PC-3 (cell line): Measurements from ENCODE around the gene ZNF771. TPM values are rescaled to one million over a fixed set of nuclear protein-coding genes. Genes with fewer than 3 reads are reported as not detected.

Source experiments
- ATAC-seq: fragments of 200-7000 bp; cut with Tn5 transposase; 2 replicates; pipeline ENCODE4 v1.9.1; 2020; ENCODE audit warnings: mild to moderate bottlenecking, moderate library complexity
- BruUV-seq: library from RNA; stranded (reverse); fragments of 400-500 nt; replicated peaks from 2 replicates; lab custom pipeline; 2021; lab: Mats Ljungman, UMichigan
- CTCF ChIA-PET: fragments of 300-600 bp; sonication (Branson Sonifier 250); formaldehyde crosslinking; loops from one replicate; lab custom pipeline; 2022; ENCODE audit warnings: antibody characterized with exemption; lab: Charles Lee
- POLR2A ChIA-PET: fragments of 300-600 bp; sonication (Branson Sonifier 250); formaldehyde crosslinking; loops from one replicate; lab custom pipeline; 2022; ENCODE audit warnings: antibody characterized with exemption; ENCODE audit not compliant: unreplicated experiment; lab: Charles Lee
- DNase-seq: peaks from one replicate; pipeline ENCODE4 v3.0.0-alpha.2; 2015
- H2AFZ ChIP-seq: fragments of 300-600 bp; sonication (generic); 2 replicates; pipeline ENCODE4 v1.6.0; 2016; ENCODE audit warnings: antibody characterized with exemption, low read length
- H3F3A ChIP-seq: fragments of 300-600 bp; sonication (generic); one replicate; pipeline ENCODE4 v1.6.0; 2017; ENCODE audit warnings: antibody characterized with exemption, low read length, control low read depth, mild to moderate bottlenecking; ENCODE audit not compliant: unreplicated experiment
- H3K27ac ChIP-seq: fragments of 300-600 bp; sonication (generic); 2 replicates; pipeline ENCODE4 v1.5.1; 2016; ENCODE audit warnings: mild to moderate bottlenecking, low read length
- H3K27me3 ChIP-seq: fragments of 300-600 bp; sonication (generic); 2 replicates; pipeline ENCODE4 v1.6.1; 2016; ENCODE audit warnings: low read length, mixed read lengths
- H3K36me3 ChIP-seq: fragments of 300-600 bp; sonication (generic); 2 replicates; pipeline ENCODE4 v1.6.1; 2016; ENCODE audit warnings: low read depth, mixed run types, low read length, mixed read lengths
- H3K4me1 ChIP-seq: fragments of 300-600 bp; sonication (generic); 2 replicates; pipeline ENCODE4 v1.5.1; 2016; ENCODE audit warnings: low read length; ENCODE audit not compliant: insufficient read depth
- H3K4me2 ChIP-seq: fragments of 300-600 bp; sonication (generic); 2 replicates; pipeline ENCODE4 v1.6.0; 2016; ENCODE audit warnings: low read length
- H3K4me3 ChIP-seq: fragments of 300-600 bp; sonication (generic); 2 replicates; pipeline ENCODE4 v1.5.1; 2016; ENCODE audit warnings: mild to moderate bottlenecking, low read length, mixed read lengths
- H3K79me2 ChIP-seq: fragments of 300-600 bp; sonication (generic); 2 replicates; pipeline ENCODE4 v1.6.1; 2017; ENCODE audit warnings: low read length, mixed read lengths
- H3K9ac ChIP-seq: fragments of 300-600 bp; sonication (generic); 2 replicates; pipeline ENCODE4 v1.6.0; 2016; ENCODE audit warnings: mild to moderate bottlenecking, low read length
- H3K9me2 ChIP-seq: fragments of 300-600 bp; sonication (generic); replicated peaks from 2 replicates; pipeline ENCODE4 v1.6.1; 2016; ENCODE audit warnings: mixed run types, low read length, mixed read lengths
- H3K9me3 ChIP-seq: fragments of 300-600 bp; sonication (generic); 2 replicates; pipeline ENCODE4 v1.6.1; 2016; ENCODE audit warnings: low read length, mixed read lengths
- H4K20me1 ChIP-seq: fragments of 300-600 bp; sonication (generic); 2 replicates; pipeline ENCODE4 v1.6.1; 2016; ENCODE audit warnings: low read length, mixed read lengths
- CTCF ChIP-seq: fragments of 300-600 bp; sonication (generic); conservative IDR thresholded peaks from 2 replicates; pipeline ENCODE4 v1.5.1; 2017; ENCODE audit warnings: antibody characterized with exemption, low read depth, mild to moderate bottlenecking, low read length
- EZH2 ChIP-seq: fragments of 300-600 bp; sonication (generic); IDR thresholded peaks from one replicate; pipeline ENCODE4 v1.6.1; 2017; ENCODE audit warnings: antibody characterized with exemption, mild to moderate bottlenecking, low read length; ENCODE audit not compliant: unreplicated experiment
- EZH2phosphoT487 ChIP-seq: fragments of 300-600 bp; sonication (generic); IDR thresholded peaks from 2 replicates; pipeline ENCODE4 v1.6.1; 2018; ENCODE audit warnings: mild to moderate bottlenecking, antibody characterized with exemption, low read length, borderline replicate concordance
- intact Hi-C: fragments of 100-400 bp; cut with micrococcal nuclease; formaldehyde crosslinking; loops from 2 replicates; pipeline ENCODE4 v1.9.0; 2023
- total RNA-seq: library from RNA; depleted of rRNA; stranded (reverse); fragments of >200 nt; gene quantifications from 2 replicates; pipeline ENCODE4 v1.2.3, GENCODE V29; 2014

ZNF771 gene
- total RNA-seq, 1 experiment from 2014 or later = 3.6 TPM

- CTCF ChIA-PET = interaction anchor here (0.6 to 1.0 kb wide), 3 partner anchors 7 to 33 kb away, joined by 3 to 8 read pairs (median 6); partner anchors contain the start of gene DCTPP1
Measured at GRCh38 chr16:30416624-30417528, 9.5 kb downstream of the ZNF771 start.

GRCh38 chr16:30417529-30418349 is 10.3 kb downstream of the ZNF771 start:
- H3K9me3 ChIP-seq = no peaks in the 10 kb centered on the region
- H2AFZ ChIP-seq = peak overlapping the region; percentile 69; the same call in 1 of the 2 replicates
- H3K9me2 ChIP-seq = no peaks in the 10 kb centered on the region
- H4K20me1 ChIP-seq = no peaks in the 10 kb centered on the region
- H3K9ac ChIP-seq = peak overlapping the region; percentile 10; the same call in 1 of the 2 replicates
- ATAC-seq (peak; percentile 94), DNase-seq (peak; percentile 94)
- TF ChIP-seq EZH2phosphoT487 (peak; percentile 99), EZH2 (no peak), CTCF (peak; percentile 33; the same call in 1 of the 2 replicates)
- no TSS peak for BruUV-seq
- no peaks in the 10 kb centered on the region for H3K79me2 ChIP-seq
- H3K36me3 ChIP-seq = no peaks in the 10 kb centered on the region; the same call in 1 of the 2 replicates
- H3K4me3 ChIP-seq = peak overlapping the region; percentile 68
- no peaks in the 10 kb centered on the region for H3K27me3 ChIP-seq
- CTCF ChIA-PET = interaction anchor here (0.5 to 1.0 kb wide), 5 partner anchors 8 to 119 kb away, joined by 3 to 8 read pairs (median 4); partner anchors contain the start of gene DCTPP1
- H3F3A ChIP-seq = no peaks in the 10 kb centered on the region
- intact Hi-C loops = no loop called here
- POLR2A ChIA-PET = interaction anchor here (0.5 to 0.9 kb wide), 4 partner anchors 13 to 193 kb away, joined by 3 to 18 read pairs (median 6); partner anchors contain the start of genes TBC1D10B, ZNF689 and ZNF764
- no peak overlapping the region for H3K27ac ChIP-seq
- peaks cover 6% of the 10 kb centered on the region; the same call in 1 of the 2 replicates for H3K4me1 ChIP-seq
- H3K4me2 ChIP-seq = peak overlapping the region; percentile 84

More at GRCh38 chr16:30416624-30417528, 9.5 kb downstream of the ZNF771 start:
- intact Hi-C loops = no loop called here
- Histone ChIP-seq H3K27ac (no peak overlapping the region), H3K9ac (peak overlapping the region; percentile 10; the same call in 1 of the 2 replicates), H2AFZ (peak overlapping the region; percentile 59; the same call in 1 of the 2 replicates), H3K36me3 (no peaks in the 10 kb centered on the region; the same call in 1 of the 2 replicates), H3K4me1 (peaks cover 6% of the 10 kb centered on the region; the same call in 1 of the 2 replicates), H4K20me1 (no peaks in the 10 kb centered on the region), H3K9me2 (no peaks in the 10 kb centered on the region), H3K4me3 (peak overlapping the region; percentile 68), H3K4me2 (peak overlapping the region; percentile 84), H3K79me2 (no peaks in the 10 kb centered on the region), H3K9me3 (no peaks in the 10 kb centered on the region), H3K27me3 (no peaks in the 10 kb centered on the region), H3F3A (no peaks in the 10 kb centered on the region)
- DNase-seq = no peak
- no TSS peak for BruUV-seq
- TF ChIP-seq CTCF = no peak
- no peak for TF ChIP-seq EZH2
- no peak for TF ChIP-seq EZH2phosphoT487
- POLR2A ChIA-PET = interaction anchor here (0.9 kb wide), 1 partner anchor 194 kb away, joined by 3 read pairs; the partner anchor contains the start of gene ZNF689
- ATAC-seq = no peak
